ENCODE results near the gene FUT6.

GRCh38 chr19:5817218-5817617 lies 22.3 kb downstream of the FUT6 start:
- TF ChIP-seq CTCF (IDR thresholded peaks at IDR 0.05; ENCODE audit: low read depth, low read length) (no peak), POLR2A (IDR thresholded peaks at IDR 0.05; ENCODE audit: extremely low read depth, insufficient read length) (no peak)
